GM18526 (cell line): ENCODE results near the gene ZNF410.

Experiments
- POLR2A ChIP-seq: IDR thresholded peaks from 3 replicates; pipeline ENCODE4 v1.6.1; 2011; ENCODE audit not compliant: insufficient read length; ENCODE audit errors: extremely low read depth

Gene ZNF410

DNA sequence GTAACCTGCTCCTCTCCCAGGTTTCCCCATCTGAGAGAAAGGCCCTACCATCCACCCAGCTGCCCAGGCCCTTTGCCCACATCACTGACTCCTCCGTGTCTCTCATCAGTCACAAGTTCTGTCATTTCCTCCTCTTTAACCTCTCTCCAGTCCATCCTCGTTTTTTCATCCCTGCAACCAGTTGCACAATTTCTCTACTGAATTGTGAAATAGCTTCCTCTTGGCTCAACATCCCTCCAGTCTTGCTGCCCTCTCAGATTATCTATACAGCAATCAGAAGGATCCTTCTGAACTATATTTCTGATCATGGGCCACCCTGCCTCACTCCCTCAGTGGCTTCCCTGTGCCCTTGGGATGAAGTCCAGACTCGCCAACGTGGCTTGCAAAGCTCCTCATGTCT, 56.4 kb downstream of the ZNF410 start:
- no peak for TF ChIP-seq POLR2A

- TF ChIP-seq POLR2A, result no peak
Observed at GRCh38 chr14:73944432-73945158, 57.9 kb downstream of the ZNF410 start.

GRCh38 chr14:73945159-73945670, 58.6 kb downstream of the ZNF410 start:
- TF ChIP-seq POLR2A, result no peak

DNA sequence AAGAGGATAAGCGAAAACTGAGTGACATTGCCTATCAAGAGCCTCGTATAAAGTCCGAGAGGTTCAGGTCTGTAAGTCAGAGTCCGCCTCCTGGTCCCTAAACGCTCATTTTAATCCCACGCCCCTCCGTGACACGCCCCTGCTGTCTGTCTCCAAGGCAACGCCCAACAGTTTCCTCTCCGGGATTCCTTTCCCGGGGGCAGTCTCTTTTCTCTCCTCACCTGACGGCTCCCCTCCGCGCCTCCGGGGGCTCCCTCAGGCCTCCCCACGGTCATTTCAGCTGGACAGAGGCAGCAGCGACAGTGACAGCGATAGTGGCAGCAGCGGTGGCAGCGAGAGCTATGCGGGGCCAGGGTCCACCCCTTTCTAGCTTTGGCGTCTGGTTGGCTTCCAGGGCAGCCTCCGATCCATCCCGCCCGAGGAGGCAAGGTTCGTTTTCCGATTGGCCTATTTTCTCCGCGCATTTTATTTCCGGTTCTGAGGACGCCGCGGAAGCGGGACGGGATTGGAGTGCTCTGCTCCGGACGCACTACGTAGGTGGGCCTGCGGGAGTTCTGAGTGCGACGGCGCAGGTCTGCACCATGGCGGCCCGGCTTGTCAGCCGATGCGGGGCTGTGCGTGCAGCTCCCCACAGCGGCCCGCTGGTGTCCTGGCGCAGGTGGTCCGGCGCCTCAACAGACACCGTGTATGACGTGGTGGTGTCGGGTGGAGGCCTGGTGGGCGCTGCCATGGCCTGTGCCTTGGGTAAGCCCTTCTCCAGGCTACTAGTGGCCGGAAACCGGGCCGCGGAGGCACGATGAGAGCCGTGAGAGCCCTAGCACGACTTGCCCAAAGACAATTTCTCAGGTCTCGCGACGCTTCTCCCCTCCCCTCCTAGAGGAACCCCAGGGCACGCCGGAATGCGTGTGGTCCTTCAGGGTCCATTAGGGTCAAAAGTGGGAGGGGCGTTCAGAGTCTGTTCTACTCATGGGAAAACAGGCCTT, 63.4 kb downstream of the ZNF410 start, which contains the start of the genes COQ6 and FAM161B:
COQ6 (plus strand) TSS at position 551 of the 983 bp plus-strand sequence; CDS start at position 582, 31 bp downstream.
FAM161B (minus strand) TSS at position 343 of the 983 bp plus-strand sequence; CDS start at position 275, 68 bp downstream.
- peak; percentile 92 for TF ChIP-seq POLR2A

GRCh38 chr14:73953731-73954130, 67.1 kb downstream of the ZNF410 start:
- TF ChIP-seq POLR2A, result no peak

DNA sequence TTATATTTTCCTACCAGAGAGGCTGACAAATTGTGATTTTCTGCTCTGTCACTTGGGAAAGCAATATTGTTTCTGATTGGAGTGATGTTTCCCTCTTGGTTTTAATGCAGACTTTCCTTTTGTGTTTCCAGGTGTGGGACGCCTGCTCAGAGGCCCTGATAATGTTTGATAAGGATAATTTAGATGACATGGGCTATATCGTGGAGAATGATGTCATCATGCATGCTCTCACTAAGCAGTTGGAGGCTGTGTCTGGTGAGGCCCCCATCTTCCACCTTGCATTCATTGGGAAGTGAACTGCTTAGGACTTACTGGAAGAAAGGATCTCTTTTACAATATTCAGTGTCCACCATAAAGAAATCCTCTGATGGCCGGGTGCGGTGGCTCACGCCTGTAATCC, 69.0 kb downstream of the ZNF410 start:
- TF ChIP-seq POLR2A, result no peak

DNA sequence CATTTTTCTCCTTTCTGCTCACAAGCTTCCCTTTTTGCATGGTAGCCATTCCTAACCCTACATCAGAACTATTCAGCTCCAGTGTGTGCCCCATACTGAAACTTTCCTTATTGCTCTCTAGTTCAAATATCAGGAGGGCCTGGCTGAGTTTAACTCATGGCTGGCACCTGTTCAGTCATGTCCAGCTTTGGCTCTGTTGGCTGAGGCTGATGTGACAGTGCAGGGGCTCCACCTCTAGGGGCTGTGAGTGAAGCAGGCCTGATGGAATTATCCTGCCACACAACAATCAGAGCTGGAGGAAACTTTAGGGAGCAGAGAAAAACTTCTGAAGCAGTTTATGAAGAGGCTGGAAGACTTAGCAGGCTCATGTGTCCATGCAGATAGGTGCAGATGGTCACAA, 71.9 kb downstream of the ZNF410 start:
- TF ChIP-seq POLR2A, result no peak

- TF ChIP-seq POLR2A, result no peak
Observed at GRCh38 chr14:73961192-73961591, 74.5 kb downstream of the ZNF410 start.

DNA sequence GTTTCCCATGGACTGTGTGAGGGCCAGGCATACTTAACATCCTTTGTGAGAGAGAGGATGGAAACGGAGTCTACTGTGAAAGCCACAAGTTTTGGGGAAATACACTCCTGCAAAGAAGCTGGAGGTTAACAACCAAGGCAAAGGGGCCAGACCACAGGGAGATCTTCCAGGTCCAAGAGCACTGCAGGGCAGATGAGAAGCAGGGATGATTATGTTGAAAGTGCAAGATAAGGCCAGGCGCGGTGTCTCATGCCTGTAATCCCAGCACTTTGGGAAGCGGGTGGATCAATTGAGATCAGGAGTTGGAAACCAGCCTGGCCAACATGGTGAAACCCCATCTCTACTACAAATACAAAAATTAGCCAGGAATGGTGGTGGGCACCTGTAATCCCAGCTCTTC, 78.6 kb downstream of the ZNF410 start:
- no peak for TF ChIP-seq POLR2A

- no peak for TF ChIP-seq POLR2A
Observed at GRCh38 chr14:73968885-73969284, 82.2 kb downstream of the ZNF410 start.

GRCh38 chr14:73973497-73973896, 86.8 kb downstream of the ZNF410 start:
- TF ChIP-seq POLR2A, result no peak

DNA sequence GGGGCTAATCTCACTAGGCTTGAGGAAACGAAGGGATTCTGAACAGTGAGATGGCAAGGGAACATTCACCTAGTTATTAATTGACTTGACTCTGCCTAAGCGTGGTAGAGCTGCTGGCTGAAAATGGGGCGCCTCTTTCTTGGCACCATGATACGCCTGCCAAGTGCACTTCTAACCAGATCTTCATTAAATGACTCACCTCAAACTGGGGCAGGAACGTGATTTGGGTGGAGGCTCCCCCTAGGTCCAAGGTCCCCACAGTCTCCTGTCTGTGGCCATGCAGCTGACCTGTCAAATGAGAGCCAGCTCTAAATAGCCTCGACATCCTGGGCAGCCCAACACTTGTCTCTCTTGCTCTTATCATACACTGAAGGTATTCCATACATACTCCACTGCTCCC, 89.5 kb downstream of the ZNF410 start:
- TF ChIP-seq POLR2A, result no peak

- no peak for TF ChIP-seq POLR2A
Observed at GRCh38 chr14:73977896-73978295, 91.2 kb downstream of the ZNF410 start.
